ENCODE results near the gene GPR62. TPM values are rescaled to one million over a fixed set of nuclear protein-coding genes. Genes with fewer than 3 reads are reported as not detected.

GPR62 gene
- total RNA-seq, 1 experiment from 2014 or later, result not detected

DNA sequence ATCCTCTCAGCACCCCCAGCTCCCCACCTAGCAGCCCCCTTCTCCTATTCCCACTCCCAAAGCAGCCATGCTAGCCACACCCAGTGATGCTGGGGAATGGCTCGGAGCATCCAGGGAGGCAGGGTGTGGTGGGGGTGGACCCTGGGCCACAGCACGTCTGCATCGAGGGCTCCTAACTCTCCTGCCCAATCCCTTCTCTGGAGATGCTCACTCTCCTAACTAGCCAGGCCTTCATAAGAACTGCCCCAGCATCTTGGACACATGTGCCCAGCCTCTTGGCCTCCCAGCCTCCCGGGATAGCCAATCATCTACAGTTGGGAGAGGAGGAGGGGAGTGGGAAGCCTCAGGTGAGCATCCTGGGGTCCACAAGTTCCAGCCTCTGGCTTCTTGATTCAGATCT is 9.3 kb downstream of the GPR62 start:
- in situ Hi-C loops (cut with HindIII; ENCODE audit: low pct_unique_long_range_greater_than_20kb, low sequenced_read_pairs), result no loop called here
- no peak for DNase-seq (ENCODE audit: low read depth)

DNA sequence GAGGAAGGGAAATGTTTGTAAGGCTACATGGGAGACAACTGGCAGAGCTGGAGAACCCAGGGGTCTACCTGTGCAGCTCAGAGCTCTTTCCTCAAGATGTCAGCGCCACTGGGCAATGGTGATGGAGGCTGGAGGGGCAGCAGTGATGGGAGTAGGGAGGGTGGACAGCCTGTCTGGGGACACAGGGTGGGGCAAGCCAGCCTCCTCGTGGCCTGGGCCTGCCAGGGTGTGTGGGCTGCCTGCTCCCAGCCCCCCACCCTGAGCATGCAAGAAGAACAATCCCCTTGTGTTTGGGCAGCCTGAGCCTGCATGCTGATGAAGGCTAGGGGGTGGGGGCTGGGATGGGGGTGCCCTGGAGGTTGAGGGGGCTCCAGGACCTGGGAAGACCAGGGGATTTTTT is 10.8 kb downstream of the GPR62 start:
- DNase-seq (ENCODE audit: low read depth), result no peak
- in situ Hi-C loops (cut with HindIII; ENCODE audit: low pct_unique_long_range_greater_than_20kb, low sequenced_read_pairs), result no loop called here

DNA sequence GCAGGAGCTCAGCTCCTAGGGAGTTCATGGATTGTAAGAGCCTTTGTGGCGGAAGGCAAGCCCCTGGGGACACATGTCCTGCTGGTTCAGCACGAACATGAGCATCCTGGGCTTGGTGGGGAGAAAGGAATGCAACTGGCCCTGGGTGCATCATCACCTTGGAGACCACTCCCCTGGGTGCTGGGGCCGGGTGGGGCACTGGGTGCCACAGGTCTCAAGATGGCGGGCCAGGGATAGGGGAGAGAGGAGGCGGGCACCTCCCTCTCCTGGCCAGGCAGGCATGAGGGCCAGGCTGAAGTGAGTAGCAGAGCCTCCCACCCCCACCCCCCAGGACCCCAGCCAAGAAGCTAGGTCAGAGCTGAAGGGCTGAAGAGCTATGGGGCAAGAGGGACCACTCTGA is 11.3 kb downstream of the GPR62 start:
- no peak for DNase-seq (ENCODE audit: low read depth)
- in situ Hi-C loops (cut with HindIII; ENCODE audit: low pct_unique_long_range_greater_than_20kb, low sequenced_read_pairs), result no loop called here

DNA sequence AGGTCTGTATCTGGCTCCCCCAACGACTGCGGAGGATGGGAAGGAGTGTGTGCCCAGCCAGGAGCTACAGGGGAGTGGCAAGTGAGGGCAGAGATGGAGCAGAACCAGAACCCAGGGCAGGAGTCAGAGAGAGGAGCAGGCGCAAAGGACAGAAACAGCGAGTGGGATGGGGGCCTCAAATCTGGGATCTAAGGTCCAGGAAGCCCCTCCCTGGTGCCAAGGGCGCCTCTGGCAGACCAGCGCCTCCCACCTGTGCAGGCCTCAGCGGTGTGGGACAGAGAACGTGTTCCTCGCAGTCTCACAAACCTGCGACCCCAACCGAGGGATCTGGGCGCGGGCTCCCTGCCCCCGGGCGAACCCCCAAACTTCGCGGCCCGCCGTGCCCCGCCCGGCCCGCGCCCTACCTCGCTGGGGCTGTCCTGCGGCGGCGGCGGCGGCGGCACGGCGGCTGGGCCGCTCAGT is 11.8 kb downstream of the GPR62 start:
- in situ Hi-C loops (cut with HindIII; ENCODE audit: low pct_unique_long_range_greater_than_20kb, low sequenced_read_pairs), result no loop called here

DNA sequence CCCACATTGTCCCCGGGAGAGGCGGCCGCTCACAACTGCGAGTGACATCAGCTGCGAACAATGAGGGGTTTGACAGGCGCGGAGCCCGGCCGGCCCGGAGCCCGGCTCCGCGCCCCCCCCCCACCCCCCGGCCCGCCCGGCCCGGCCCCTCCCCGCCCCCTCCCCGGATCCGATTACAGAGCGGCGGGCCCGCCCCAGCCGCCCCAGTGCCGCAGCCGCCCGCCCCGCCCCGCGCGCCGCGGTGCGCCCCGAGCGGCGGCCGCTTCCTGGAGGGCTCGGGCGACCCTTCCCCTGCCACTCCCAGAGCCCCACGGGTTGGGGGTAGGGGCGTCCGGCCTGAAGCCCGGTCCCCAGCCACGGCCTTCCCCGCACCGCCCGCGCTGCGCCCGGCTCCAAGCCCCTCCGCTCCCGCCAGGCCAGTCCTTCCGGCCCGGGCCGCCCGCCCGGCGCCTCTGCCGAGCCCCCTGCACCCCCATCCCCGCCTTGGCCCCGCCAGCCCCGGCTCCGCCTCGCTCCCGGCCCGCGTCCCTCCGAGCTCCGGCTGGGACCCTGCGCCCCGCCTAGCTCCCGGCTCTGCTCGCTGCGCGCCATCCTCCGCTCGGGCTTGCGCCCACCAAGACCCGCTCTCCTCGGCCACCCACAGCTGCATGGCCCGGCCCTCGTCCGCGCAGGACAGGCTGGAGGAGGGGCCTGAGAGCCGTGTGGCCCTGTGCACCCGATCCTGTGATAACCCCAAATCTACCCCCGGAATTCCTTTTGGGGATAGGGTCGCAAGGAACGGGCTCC is 12.4 kb downstream of the GPR62 start, which contains the start of gene PCBP4:
Gene PCBP4, minus strand, starts transcription at position 71 of the 786 bp plus-strand sequence. CDS start 6,214 bp downstream, outside the sequence.
- no peak for DNase-seq (ENCODE audit: low read depth)
- in situ Hi-C loops (cut with HindIII; ENCODE audit: low pct_unique_long_range_greater_than_20kb, low sequenced_read_pairs), result no loop called here

More for the DNA sequence above, 11.8 kb downstream of the GPR62 start:
- DNase-seq (ENCODE audit: low read depth), result no peak

DNA sequence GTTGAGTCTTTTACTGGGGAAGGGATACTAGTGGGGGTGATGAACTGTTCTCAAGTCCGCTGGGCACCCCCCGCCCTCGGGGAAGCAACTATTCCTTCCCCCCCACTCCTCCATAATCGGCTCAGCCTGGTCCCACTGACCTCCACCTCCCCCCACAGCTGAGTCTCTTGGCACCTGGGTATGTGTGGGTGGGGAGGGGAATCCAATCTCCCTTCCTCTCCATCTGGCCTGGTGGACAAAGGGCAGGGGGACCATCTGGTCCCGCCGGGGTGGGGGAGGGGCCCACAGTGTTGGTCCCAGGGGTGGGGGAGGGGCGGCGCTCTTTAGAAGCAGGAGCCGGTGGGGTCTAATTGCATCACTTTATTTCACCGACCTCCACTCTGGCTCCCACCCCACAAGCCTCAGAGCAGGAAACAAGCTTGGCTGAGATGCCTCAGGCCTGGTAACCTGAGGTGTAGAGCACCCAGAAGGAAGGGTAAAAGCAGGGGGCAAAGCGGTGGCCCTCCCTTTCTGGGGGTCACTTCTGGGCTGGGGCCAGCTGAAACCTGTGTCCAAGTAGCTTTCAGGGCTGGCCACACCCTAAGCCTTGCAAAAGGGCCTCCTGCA is 13.1 kb downstream of the GPR62 start:
- no peak for DNase-seq (ENCODE audit: low read depth)
- in situ Hi-C loops (cut with HindIII; ENCODE audit: low pct_unique_long_range_greater_than_20kb, low sequenced_read_pairs), result no loop called here

DNA sequence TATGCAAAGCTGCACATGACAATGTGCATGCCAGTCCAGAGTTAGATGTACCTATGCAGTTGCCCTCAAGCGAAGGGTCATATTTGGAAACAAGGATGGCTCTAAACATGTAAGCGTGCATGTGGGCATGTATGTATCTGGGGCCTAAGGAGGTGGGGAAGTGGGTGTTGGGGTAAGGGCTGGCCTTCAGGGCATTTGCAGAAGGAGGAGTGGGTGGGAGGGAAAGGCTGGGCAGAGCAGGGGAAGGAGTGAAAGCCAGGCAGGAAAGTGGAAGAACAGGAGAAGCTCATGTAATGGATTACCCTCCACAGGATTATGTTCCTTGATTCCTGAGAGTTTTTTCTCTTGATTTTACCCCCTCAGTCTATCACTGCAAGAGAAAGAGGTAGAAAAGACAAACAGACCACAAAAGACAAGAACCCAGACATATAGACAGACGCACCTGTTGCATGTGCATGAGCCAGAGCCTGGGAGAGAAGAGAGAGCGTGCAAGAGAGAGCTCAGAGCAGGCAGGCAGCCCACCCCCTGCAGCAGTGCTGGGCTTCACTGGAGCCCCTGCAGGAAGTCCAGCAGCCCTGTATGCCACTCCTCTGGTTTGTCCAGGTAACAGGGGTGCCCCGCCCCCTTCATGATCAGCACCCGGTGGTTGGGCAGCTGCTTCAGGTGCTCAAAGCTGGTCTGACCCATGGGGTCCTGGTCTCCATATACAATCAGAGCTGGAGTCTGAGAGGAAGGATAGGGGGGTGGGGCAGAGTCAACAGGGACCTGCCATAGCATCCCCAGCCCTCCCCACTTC is 13.9 kb downstream of the GPR62 start:
- DNase-seq (ENCODE audit: low read depth), result no peak
- in situ Hi-C loops (cut with HindIII; ENCODE audit: low pct_unique_long_range_greater_than_20kb, low sequenced_read_pairs), result no loop called here

DNA sequence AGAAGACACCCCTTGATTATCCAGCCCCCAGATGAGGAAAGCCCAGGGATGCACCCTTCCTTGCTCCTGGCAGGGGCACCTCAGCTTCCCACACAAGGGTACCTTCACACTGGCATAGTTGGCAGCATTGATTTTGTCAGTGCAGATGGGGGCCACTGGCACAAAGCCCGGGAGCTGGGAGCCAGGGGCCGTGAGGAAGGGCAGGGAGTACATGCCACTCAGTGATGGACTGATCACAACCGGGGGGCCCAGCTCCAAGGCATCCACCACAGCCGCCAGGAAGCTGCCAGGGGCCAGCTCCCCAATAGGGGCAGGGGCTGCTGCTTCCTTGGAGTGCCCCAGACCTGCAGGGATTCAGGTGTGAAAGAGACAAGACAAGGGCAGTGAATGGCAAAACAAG is 14.7 kb downstream of the GPR62 start:
- no peak for DNase-seq (ENCODE audit: low read depth)
- in situ Hi-C loops (cut with HindIII; ENCODE audit: low pct_unique_long_range_greater_than_20kb, low sequenced_read_pairs), result no loop called here

DNA sequence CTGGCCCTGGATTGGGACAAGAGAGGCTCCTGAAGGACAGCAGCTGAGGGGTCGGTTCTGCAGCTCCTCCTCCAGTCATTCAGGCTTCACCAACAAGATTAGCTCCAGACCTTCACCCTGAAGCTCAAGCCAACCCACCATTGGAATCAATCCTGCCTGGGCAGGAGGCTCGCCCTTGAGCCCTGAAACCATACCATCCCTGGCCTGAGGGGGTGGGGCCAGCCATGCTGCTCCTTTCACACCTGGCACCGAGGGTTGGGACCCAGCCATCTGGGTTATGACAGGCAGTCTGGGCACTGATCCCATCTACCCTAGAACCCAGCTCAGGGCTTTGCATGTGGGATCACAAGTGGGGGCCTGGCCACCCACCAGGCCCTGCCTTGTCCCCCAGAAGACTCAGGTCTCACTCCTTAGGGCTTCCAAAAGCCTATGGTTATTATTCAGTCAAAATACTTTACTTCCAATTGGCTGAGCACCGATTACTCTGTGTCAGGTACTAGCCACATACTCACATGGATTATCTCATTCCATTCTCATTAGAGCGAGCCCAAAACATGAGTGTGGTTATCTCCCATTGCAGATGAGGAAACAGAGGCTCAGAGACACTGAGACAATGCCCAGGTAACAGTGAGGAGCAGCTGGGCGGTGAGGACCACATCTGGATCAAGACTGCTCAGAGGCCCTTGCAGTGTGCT is 15.6 kb downstream of the GPR62 start:
- DNase-seq (ENCODE audit: low read depth), result no peak
- in situ Hi-C loops (cut with HindIII; ENCODE audit: low pct_unique_long_range_greater_than_20kb, low sequenced_read_pairs), result no loop called here

DNA sequence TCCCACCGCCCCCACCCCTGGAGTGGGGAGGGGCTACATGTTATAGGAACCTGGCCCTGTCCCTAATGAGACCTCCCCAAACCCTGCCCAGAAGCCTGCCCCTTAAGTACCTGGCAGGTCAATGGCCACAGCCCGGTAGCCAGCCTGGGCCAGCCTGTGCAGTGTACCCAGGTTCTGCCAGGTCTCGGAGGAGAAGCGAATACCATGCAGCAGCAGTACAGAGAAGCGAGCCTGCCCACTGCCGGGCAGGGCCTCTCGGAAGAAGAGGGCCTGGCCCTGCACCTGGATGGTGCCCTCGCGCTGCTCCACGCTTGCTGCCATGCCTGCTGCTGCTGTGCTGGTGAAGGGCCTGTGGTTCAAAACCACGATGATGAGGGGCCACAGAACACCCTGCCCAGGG is 16.2 kb downstream of the GPR62 start:
- no peak for DNase-seq (ENCODE audit: low read depth)
- in situ Hi-C loops (cut with HindIII; ENCODE audit: low pct_unique_long_range_greater_than_20kb, low sequenced_read_pairs), result no loop called here

DNA sequence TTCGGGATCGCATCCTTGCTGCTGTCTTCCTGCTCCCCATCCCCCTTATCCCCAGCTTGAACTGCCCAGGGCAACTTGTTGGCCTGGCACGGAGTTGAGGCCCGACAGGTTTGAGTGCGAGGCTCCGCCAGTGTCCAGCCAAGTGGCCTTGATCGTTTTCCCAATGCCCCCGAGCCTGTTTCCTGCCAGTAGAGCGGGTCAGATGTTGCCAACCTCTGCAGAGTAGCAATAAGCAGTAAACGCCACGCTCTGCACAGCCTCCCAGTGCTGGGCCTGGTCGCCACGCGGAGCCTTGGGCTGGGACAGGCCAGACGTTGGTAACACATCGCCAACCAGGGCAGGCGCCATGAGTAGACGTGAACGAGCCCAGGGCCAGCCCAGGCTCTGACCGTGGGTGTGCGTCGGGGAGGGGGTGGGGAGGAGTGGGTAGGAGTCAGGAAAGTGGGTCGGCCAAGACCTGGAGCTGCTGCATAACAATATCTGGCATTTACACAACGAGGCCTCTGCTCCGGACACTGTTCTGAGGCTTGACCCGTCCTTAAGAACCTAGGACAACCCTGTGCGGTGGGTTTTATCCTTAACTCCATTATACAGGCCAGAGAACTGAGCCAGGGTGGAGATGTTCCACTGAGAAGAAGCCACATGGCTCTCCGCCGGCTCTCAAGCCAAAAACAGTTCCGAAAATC is 19.2 kb downstream of the GPR62 start:
- in situ Hi-C loops (cut with HindIII; ENCODE audit: low pct_unique_long_range_greater_than_20kb, low sequenced_read_pairs), result no loop called here
- no peak for DNase-seq (ENCODE audit: low read depth)

DNA sequence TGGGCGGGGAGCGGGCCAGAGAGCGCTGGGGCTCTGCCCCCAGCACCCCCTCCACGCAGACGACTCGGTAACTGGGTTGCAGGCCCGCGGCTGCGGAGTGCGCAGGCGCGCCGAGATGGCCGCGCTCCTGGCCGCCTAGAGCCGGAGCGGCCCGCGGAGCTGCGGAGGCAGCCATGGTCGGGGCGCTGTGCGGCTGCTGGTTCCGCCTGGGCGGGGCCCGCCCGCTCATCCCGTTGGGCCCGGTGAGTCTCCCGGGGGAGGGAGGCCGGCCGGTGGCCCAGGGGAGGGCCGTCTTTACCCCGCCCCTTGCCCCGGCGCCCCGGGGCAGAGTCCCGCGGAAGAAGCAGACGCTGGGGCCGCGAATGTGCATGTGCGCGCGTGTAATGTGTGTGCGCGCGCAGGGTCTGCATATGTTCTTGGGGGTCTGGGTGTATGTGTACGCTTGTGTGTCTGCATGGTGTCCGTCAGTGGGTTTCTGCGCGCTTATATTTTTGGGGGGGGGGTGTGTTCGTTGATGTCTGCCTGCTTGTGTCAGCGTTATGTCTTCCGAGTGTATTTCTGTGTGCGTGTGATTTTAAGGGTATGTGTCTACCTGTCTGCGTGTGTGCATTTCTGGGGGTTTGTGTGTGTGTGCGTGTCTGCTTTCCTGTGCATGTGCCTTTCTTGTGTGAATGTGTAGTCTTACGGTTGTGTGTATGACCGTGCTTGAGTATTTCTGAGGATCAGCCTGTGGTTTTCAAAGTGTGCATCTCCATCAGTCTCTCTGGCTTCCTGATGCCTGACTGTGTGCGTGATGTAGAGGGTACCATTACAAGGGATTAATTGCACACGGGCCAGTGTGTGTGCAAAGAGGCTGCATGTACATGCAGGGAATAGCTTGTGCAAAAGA is 20.0 kb downstream of the GPR62 start, which contains the start of gene ABHD14A:
Gene ABHD14A, plus strand, starts transcription at position 102 of the 889 bp plus-strand sequence. Its CDS starts 72 bp downstream, at position 174.
- peak; percentile 59 for DNase-seq (ENCODE audit: low read depth)
- in situ Hi-C loops (cut with HindIII; ENCODE audit: low pct_unique_long_range_greater_than_20kb, low sequenced_read_pairs), result no loop called here

DNA sequence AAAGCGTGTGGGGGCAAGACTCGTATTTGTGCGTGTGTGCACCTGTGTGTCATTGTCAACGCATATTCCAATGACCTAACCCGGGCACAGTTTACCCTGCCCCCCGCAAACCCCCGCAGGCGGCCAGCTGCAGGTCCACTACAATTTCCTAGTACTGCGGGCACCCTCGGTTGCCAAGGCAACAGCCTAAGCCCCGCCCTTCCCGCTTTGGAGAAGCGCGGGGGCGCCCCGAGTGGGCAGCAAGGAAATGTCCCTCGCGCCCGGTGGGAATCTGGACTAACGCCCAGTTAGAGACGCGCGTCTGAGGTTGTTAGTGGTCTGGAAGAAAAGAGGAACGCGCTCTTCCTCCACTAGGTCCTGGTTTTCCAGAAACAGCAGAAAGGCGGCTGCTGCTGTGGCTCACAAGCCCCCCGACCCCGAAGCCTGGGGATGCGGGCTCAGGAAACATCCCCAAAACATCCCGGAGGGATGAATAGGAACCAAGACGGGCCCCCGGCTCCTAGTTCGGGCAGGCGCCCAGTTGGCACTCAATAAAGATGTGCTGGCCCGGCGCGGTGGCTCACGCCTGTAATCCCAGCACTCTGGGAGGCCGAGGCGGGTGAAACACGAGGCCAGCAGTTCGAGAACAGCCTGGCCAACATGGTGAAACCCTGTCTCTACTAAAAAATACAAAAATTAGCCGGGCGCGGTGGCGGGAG is 20.8 kb downstream of the GPR62 start:
- in situ Hi-C loops (cut with HindIII; ENCODE audit: low pct_unique_long_range_greater_than_20kb, low sequenced_read_pairs), result no loop called here
- DNase-seq (ENCODE audit: low read depth), result no peak

DNA sequence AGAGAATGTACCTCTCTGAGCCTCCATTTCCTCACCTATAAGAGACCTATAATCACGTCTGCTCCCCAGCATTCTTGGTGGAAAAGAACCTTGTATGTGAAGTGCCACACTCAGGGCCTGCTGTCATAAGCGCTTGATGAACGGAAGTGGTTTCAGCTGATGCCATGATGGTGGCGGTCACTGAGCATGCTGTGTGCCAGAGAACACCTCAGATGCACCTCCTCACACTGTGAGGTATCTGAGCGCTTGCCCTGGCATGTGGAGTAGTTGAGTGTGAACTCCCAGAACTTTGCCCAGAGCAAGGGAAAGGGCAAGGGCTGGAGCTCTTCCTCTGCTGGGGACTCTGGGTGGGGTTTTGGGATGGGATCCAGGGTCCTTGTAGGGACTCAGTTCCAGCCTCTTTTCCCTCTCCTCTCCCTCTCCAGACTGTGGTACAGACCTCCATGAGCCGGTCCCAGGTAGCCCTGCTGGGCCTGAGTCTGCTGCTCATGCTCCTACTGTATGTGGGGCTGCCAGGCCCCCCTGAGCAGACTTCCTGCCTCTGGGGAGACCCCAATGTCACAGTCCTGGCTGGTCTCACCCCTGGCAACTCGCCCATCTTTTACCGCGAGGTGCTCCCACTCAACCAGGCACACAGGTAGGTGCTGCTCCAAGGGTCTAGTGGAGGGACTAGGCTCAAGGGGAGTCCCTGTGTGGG is 22.4 kb downstream of the GPR62 start:
- in situ Hi-C loops (cut with HindIII; ENCODE audit: low pct_unique_long_range_greater_than_20kb, low sequenced_read_pairs), result no loop called here
- no peak for DNase-seq (ENCODE audit: low read depth)

DNA sequence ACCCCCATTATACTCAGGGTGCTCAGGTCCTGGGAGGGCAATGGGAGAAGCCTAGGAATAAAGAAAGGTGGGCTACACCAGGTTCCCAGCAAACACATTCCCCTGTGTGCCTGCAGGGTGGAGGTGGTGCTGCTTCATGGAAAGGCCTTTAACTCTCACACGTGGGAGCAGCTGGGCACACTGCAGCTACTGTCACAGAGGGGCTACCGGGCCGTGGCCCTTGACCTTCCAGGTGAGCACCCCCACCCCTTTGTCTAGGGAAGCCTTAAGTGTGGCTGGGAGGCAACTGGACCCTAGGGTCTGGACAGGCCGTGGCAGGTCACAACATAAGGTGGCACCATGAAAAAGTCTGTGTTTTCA is 22.9 kb downstream of the GPR62 start:
- in situ Hi-C loops (cut with HindIII; ENCODE audit: low pct_unique_long_range_greater_than_20kb, low sequenced_read_pairs), result no loop called here

DNA sequence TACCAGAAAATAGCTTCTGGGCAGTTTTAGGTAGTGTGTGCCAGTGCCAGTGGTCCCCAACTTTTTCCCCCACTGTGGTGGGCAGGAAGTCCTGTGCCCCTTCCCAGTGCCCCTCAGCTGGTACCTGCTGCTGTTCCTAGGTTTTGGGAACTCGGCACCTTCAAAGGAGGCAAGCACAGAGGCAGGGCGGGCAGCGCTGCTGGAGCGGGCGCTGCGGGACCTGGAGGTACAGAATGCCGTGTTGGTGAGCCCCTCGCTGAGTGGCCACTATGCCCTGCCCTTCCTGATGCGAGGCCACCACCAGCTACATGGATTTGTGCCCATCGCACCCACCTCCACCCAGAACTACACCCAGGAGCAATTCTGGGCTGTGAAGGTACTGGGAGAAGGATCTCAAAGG is 25.1 kb downstream of the GPR62 start:
- in situ Hi-C loops (cut with HindIII; ENCODE audit: low pct_unique_long_range_greater_than_20kb, low sequenced_read_pairs), result no loop called here
- no peak for DNase-seq (ENCODE audit: low read depth)

More for the DNA sequence above, 22.9 kb downstream of the GPR62 start:
- no peak for DNase-seq (ENCODE audit: low read depth)

Measured in Caki2 (cell line).